ENCODE results near the gene SPATA20. TPM values are rescaled to one million over a fixed set of nuclear protein-coding genes. Genes with fewer than 3 reads are reported as not detected.
A peak's percentile ranks its signal among the peaks of the same experiment; 100 is the strongest.

The SPATA20 gene
- total and polyA plus RNA-seq, 2 of the 13 experiments (the other 11 are each of a cell fraction or from before 2014, with no cell fraction given), result 36.1 to 64.8 TPM

DNA sequence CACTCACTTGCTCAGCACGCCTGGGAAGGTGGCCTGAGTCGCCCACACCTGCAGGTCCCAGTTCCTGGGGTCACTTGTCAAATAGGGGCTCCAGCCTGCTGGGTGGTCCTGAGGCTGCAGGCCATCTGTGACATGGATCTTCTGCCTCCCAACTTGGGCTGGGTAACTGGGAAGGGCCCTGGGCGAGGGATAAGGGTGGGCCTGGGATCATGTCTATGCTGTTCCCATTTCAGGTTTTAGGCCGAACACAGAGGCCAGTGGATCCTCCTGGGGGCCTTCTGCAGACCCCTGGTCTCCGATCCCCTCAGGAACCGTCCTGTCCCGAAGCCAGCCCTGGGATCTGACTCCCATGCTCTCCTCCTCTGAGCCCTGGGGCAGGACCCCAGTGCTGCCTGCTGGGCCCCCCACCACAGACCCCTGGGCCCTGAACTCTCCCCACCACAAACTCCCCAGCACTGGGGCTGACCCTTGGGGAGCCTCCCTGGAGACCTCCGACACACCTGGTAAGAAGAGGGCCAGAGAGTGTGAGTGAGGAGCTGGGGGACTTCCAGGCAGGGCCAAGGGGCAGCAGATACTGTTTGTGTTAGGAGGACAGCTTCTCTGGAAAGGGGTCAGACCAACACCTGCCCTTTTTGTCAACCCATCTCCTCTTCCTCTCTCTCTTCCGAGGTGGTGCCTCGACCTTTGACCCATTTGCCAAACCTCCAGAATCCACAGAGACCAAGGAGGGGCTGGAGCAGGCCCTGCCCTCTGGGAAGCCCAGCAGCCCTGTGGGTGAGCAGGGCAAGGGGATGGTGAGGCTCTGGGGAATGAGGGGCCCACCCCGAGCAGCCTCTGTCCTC is 6.2 kb upstream of the SPATA20 start (continued):
- TF ChIP-seq, protein P1, sequence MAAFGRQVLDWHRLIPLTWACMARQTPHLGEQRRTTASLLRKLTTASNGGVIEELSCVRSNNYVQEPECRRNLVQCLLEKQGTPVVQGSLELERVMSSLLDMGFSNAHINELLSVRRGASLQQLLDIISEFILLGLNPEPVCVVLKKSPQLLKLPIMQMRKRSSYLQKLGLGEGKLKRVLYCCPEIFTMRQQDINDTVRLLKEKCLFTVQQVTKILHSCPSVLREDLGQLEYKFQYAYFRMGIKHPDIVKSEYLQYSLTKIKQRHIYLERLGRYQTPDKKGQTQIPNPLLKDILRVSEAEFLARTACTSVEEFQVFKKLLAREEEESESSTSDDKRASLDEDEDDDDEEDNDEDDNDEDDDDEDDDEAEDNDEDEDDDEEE (CRISPR knock-in tag; IDR thresholded peaks at IDR 0.05), result 0 out of 2 replicates have a peak, but pooled peaks have one; percentile 9
- TF ChIP-seq ZNF788 (CRISPR knock-in tag; IDR thresholded peaks at IDR 0.05; ENCODE audit: borderline replicate concordance), result peak; percentile 36; the same call in 1 of the 2 replicates
- no peak for TF ChIP-seq FOXK1 (CRISPR knock-in tag; IDR thresholded peaks at IDR 0.05; ENCODE audit: borderline replicate concordance, low read depth)
- TF ChIP-seq ZNF629 (CRISPR knock-in tag; conservative IDR thresholded peaks at IDR 0.05), result 0 out of 2 replicates have a peak, but pooled peaks have one; percentile 25
- TF ChIP-seq GPN1 (CRISPR knock-in tag; IDR thresholded peaks at IDR 0.05; ENCODE audit: borderline replicate concordance), result 0 out of 2 replicates have a peak, but pooled peaks have one; percentile 22
- TF ChIP-seq MED13 (CRISPR knock-in tag; IDR thresholded peaks at IDR 0.05), result no peak
- TF ChIP-seq, protein P2, sequence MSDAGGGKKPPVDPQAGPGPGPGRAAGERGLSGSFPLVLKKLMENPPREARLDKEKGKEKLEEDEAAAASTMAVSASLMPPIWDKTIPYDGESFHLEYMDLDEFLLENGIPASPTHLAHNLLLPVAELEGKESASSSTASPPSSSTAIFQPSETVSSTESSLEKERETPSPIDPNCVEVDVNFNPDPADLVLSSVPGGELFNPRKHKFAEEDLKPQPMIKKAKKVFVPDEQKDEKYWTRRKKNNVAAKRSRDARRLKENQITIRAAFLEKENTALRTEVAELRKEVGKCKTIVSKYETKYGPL (CRISPR knock-in tag; IDR thresholded peaks at IDR 0.05), result no peak
- no peak for TF ChIP-seq SCMH1 (CRISPR knock-in tag; IDR thresholded peaks at IDR 0.05; ENCODE audit: borderline replicate concordance)
- no peak for TF ChIP-seq SP1 (IDR thresholded peaks at IDR 0.05)
- no peak for TF ChIP-seq SP1 (CRISPR knock-in tag; IDR thresholded peaks at IDR 0.05)
- TF ChIP-seq, protein P3, sequence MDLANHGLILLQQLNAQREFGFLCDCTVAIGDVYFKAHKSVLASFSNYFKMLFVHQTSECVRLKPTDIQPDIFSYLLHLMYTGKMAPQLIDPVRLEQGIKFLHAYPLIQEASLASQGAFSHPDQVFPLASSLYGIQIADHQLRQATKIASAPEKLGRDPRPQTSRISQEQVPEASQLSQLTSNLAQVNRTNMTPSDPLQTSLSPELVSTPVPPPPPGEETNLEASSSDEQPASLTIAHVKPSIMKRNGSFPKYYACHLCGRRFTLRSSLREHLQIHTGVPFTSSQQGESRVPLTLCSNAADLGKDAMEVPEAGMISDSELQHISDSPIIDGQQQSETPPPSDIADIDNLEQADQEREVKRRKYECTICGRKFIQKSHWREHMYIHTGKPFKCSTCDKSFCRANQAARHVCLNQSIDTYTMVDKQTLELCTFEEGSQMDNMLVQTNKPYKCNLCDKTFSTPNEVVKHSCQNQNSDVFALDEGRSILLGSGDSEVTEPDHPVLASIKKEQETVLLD (CRISPR knock-in tag; IDR thresholded peaks at IDR 0.05; ENCODE audit: low read depth), result no peak
- TF ChIP-seq NR2F6 (IDR thresholded peaks at IDR 0.05), result peak; percentile 75
- TF ChIP-seq NR2F6 (CRISPR knock-in tag; IDR thresholded peaks at IDR 0.05), result peak; percentile 58; the same call in 1 of the 2 replicates
- no peak for TF ChIP-seq KDM5A (IDR thresholded peaks at IDR 0.05; ENCODE audit: borderline replicate concordance, low read length)
- TF ChIP-seq, protein P4, sequence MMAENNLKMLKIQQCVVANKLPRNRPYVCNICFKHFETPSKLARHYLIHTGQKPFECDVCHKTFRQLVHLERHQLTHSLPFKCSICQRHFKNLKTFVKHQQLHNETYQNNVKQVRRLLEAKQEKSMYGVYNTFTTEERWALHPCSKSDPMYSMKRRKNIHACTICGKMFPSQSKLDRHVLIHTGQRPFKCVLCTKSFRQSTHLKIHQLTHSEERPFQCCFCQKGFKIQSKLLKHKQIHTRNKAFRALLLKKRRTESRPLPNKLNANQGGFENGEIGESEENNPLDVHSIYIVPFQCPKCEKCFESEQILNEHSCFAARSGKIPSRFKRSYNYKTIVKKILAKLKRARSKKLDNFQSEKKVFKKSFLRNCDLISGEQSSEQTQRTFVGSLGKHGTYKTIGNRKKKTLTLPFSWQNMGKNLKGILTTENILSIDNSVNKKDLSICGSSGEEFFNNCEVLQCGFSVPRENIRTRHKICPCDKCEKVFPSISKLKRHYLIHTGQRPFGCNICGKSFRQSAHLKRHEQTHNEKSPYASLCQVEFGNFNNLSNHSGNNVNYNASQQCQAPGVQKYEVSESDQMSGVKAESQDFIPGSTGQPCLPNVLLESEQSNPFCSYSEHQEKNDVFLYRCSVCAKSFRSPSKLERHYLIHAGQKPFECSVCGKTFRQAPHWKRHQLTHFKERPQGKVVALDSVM (CRISPR knock-in tag; IDR thresholded peaks at IDR 0.05), result no peak
- TF ChIP-seq ZNF121 (CRISPR knock-in tag; IDR thresholded peaks at IDR 0.05), result no peak
- no peak for TF ChIP-seq ZNF350 (CRISPR knock-in tag; IDR thresholded peaks at IDR 0.05; ENCODE audit: borderline replicate concordance, low read depth)

Measured in HepG2 (cell line).